Cardiac fibroblast (primary cell): ENCODE data around the gene PEAK1.

Experiments
- DNase-seq, 2 donors: peaks; one replicate each; pipeline versions ENCODE4 v3.0.0 to v3.0.0-alpha.2; 2010; ENCODE audit warnings: low read depth in 2 of 2
- H3K4me3 ChIP-seq, 2 donors: replicated peaks in 1 of 2; 1 replicate in 1 of 2; 2 replicates in 1 of 2; pipeline ENCODE4 v1.5.1; 2011; ENCODE audit warnings: low read depth in 2 of 2, low read length in 2 of 2, mild to moderate bottlenecking in 2 of 2, moderate library complexity in 1 of 2
- TF ChIP-seq, protein P1 (sequence below): IDR thresholded peaks from one replicate; pipeline ENCODE4 v1.5.1; 2011; ENCODE audit warnings: low read depth, mild to moderate bottlenecking, low read length, inconsistent platforms

Gene PEAK1, protein sequence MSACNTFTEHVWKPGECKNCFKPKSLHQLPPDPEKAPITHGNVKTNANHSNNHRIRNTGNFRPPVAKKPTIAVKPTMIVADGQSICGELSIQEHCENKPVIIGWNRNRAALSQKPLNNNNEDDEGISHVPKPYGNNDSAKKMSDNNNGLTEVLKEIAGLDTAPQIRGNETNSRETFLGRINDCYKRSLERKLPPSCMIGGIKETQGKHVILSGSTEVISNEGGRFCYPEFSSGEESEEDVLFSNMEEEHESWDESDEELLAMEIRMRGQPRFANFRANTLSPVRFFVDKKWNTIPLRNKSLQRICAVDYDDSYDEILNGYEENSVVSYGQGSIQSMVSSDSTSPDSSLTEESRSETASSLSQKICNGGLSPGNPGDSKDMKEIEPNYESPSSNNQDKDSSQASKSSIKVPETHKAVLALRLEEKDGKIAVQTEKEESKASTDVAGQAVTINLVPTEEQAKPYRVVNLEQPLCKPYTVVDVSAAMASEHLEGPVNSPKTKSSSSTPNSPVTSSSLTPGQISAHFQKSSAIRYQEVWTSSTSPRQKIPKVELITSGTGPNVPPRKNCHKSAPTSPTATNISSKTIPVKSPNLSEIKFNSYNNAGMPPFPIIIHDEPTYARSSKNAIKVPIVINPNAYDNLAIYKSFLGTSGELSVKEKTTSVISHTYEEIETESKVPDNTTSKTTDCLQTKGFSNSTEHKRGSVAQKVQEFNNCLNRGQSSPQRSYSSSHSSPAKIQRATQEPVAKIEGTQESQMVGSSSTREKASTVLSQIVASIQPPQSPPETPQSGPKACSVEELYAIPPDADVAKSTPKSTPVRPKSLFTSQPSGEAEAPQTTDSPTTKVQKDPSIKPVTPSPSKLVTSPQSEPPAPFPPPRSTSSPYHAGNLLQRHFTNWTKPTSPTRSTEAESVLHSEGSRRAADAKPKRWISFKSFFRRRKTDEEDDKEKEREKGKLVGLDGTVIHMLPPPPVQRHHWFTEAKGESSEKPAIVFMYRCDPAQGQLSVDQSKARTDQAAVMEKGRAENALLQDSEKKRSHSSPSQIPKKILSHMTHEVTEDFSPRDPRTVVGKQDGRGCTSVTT (N-terminal part only)

DNA sequence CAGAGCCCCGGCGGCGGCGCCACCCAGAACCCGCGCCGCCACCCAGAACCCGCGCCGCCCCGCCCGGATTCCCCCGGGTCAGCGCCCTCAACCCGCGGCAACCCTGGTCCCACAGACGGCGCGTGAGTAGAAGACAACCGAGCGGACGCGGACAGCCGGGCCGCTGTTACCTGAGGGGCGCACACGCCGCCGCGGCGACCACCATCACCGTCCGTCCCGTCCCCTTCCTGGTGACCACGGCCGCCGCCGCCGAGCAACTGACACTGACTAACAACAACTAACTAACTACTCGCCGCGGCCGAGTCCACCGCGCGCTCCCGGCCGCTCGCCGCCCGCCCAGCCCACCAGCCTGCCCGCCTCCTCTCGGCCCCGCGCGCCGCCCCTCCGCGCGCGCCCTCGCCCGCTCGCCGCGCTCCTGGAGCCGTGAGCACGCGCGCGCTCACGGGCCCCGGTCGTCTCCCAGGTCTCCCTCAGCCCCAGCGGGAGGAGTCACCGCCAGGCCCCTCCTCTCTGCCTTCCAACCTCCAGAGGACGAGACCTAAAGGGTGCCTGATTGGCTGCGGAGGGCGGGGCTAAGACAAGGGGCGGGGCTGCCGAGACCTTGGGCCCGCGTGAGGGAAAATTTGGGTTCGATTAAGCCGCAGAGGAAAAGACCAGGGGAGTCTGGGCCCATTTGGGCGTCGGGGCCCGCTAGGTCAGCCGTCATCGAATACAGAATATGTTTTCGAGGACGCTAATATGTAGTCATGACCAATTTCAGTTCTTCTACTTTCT lies at the start of gene PEAK1:
TSS of gene PEAK1 (minus strand) at position 269 of the 774 bp plus-strand sequence. CDS start 238,178 bp downstream, outside the sequence.
- H3K4me3 ChIP-seq = peak within 1 kb of the TSS; percentile 78 to 80
- TF ChIP-seq, protein P1, sequence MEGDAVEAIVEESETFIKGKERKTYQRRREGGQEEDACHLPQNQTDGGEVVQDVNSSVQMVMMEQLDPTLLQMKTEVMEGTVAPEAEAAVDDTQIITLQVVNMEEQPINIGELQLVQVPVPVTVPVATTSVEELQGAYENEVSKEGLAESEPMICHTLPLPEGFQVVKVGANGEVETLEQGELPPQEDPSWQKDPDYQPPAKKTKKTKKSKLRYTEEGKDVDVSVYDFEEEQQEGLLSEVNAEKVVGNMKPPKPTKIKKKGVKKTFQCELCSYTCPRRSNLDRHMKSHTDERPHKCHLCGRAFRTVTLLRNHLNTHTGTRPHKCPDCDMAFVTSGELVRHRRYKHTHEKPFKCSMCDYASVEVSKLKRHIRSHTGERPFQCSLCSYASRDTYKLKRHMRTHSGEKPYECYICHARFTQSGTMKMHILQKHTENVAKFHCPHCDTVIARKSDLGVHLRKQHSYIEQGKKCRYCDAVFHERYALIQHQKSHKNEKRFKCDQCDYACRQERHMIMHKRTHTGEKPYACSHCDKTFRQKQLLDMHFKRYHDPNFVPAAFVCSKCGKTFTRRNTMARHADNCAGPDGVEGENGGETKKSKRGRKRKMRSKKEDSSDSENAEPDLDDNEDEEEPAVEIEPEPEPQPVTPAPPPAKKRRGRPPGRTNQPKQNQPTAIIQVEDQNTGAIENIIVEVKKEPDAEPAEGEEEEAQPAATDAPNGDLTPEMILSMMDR = no peak
- peak; percentile 99 for DNase-seq

DNA sequence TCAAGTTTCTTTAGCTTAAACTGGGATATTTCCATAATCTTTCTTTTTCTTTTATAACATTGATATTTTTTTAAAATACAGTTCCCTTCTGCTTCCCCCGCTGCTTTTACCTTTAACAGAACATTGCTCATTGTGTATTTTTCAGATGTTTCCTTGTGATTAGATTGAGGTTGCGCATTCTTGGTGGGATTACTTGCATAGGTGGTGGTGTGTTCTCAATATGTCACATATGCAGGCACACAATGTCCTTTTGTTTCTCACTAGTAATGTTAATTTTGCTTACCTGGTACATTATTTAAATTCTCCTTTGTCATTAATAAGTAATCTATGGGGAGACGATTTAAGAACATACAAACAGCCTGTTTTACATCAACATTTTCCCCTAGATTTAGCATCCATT lies 49.0 kb upstream of the PEAK1 start:
- TF ChIP-seq, protein P1 = no peak
- no peak overlapping the region for H3K4me3 ChIP-seq
- no peak for DNase-seq

DNA sequence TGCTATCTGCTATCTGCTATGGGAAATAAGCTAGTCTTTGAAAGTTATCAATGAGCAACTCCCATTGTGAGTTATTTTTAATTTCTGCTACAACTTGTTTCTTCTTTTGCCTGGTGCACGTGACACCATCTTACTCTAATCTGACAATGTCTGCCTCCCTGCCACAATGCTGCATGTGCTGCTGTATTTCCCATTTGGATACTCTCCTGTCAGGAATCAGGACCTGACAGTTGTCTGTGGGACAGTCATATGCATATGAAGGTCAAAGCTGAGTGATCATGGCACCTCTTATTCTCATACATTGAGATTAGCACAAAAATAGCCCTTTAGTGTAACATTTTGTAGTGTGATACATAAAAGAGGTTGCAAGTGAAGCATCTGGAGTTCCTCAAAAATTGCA lies 46.6 kb upstream of the PEAK1 start:
- DNase-seq = no peak
- H3K4me3 ChIP-seq = no peak overlapping the region
- TF ChIP-seq, protein P1 = no peak

DNA sequence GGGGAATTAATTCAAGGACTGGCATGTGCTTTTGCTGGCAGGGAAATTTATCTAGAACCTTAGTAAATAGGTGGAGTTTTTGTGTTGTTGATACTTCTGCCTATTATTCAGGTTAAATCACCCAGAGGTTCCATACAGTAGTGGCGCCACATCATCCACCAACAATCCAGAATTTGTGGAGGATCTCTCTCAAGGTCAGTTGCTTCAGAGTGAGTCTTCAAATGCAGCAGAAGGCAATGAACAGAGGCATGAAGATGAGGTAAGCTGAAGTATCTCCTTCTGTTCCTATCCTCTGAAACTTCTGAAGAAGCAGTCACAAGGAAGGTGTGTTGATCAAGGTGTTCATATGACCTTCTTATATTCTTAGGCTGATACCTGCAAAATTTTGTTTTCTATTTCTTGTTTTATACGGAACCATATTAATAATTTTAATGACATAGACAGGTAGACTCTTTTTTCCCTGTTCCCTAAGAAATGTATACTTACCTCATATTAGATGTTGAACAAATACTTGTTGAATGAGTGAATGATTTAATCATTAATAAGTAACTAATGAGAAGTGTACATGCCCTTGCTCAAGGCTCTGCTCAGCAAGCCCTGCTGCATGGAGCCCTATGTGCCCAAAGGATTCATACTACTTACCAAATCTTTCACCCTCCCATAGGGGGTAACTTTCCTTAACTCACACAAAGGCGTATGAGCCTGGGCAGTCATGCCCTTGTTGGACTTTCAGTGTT lies 44.4 kb upstream of the PEAK1 start:
- DNase-seq = no peak
- TF ChIP-seq, protein P1 = no peak
- H3K4me3 ChIP-seq = no peak overlapping the region

- no peak overlapping the region for H3K4me3 ChIP-seq
- DNase-seq = no peak
- TF ChIP-seq, protein P1 = no peak
These were observed 41.6 kb upstream of the PEAK1 start for GRCh38 chr15:77461486-77461885.
